Stomach (tissue), 9 donors: Measurements from ENCODE around the gene STXBP5. TPM values are rescaled to one million over a fixed set of nuclear protein-coding genes. Genes with fewer than 3 reads are reported as not detected.

ENCODE experiments used
- DNase-seq, 2 donors: peaks; one replicate each; pipeline versions ENCODE4 v3.0.0 to v3.0.0-alpha.2; 2013 to 2019
- H3K27ac ChIP-seq, 5 donors: fragments of 200-600 bp in 4 of 5; sonication (generic) in 4 of 5; one replicate each; pipeline ENCODE4 v1.5.1; 2013 to 2019; ENCODE audit warnings: mild to moderate bottlenecking in 1 of 5, moderate library complexity in 1 of 5
- H3K27me3 ChIP-seq, 3 donors: fragments of 200-600 bp; sonication (generic); one replicate each; pipeline ENCODE4 v1.5.1; 2017 to 2019; ENCODE audit warnings: mixed run types in 1 of 3
- H3K36me3 ChIP-seq, 4 donors: fragments of 200-600 bp; sonication (generic); 1 replicate in 3 of 4; 2 replicates in 1 of 4; pipeline ENCODE4 v1.5.1; 2016 to 2019
- H3K4me1 ChIP-seq, 4 donors: fragments of 200-600 bp; sonication (generic); one replicate each; pipeline ENCODE4 v1.5.1; 2016 to 2019
- H3K4me3 ChIP-seq, 4 donors: fragments of 200-600 bp; sonication (generic) in 3 of 4; one replicate each; pipeline ENCODE4 v1.5.1; 2016 to 2019; ENCODE audit warnings: mild to moderate bottlenecking in 1 of 4
- H3K9me3 ChIP-seq, 4 donors: fragments of 200-600 bp; sonication (generic); one replicate each; pipeline ENCODE4 v1.5.1; 2016 to 2019
- CTCF ChIP-seq, 7 experiments: fragments of 450-650 bp in 4 of 7; fragments of 200-600 bp in 3 of 7; sonication (generic) in 3 of 7; IDR thresholded peaks; one replicate each; pipeline ENCODE4 v1.5.1; 2016 to 2019; ENCODE audit warnings: antibody characterized with exemption in 7 of 7, control low read depth in 2 of 7, mild to moderate bottlenecking in 1 of 7
- EP300 ChIP-seq: sonication (generic); formaldehyde crosslinking; IDR thresholded peaks from one replicate; pipeline ENCODE4 v1.6.1; 2017; ENCODE audit warnings: antibody characterized with exemption
- POLR2A ChIP-seq, 4 donors: fragments of 450-650 bp; IDR thresholded peaks; one replicate each; pipeline ENCODE4 v1.6.1; 2016; ENCODE audit warnings: antibody characterized with exemption in 4 of 4, control low read depth in 2 of 4, mild to moderate bottlenecking in 1 of 4, moderate library complexity in 1 of 4
- POLR2AphosphoS5 ChIP-seq, 3 donors: sonication (generic); formaldehyde crosslinking; IDR thresholded peaks; one replicate each; pipeline ENCODE4 v1.6.1; 2016; ENCODE audit warnings: antibody characterized with exemption in 3 of 3
- whole genome bisulfite sequencing, 5 donors: extraction: QIAGEN DNeasy Blood & Tissue Kit in 3 of 5; methylation state at CpG; one replicate each; pipeline versions ENCODE4 v1.1.5 to v1.1.7; 2013 to 2018; 5-methylcytosine and 5-hydroxymethylcytosine counted together
- intact Hi-C: fragments of 100-400 bp; cut with DNase I; formaldehyde crosslinking; loops from one replicate; pipeline ENCODE4 v1.15.1; 2023; ENCODE audit warnings: low total_unique reads
- polyA plus RNA-seq, 3 donors: library from polyadenylated mRNA; stranded (reverse); fragments of 200-250 nt; gene quantifications; one replicate each; pipeline ENCODE4 v1.2.3, GENCODE V29; 2013
- total RNA-seq, 5 donors: library from RNA; depleted of rRNA; stranded (reverse); fragments of >200 nt; gene quantifications; one replicate each; pipeline versions ENCODE4 v1.1.0 to v1.2.3, GENCODE V29; 2014 to 2016
- donor health status: healthy with polysubstance abuse.
- donor health status: Bipolar disorder and iron deficiency.
- donor health status: healthy.

The STXBP5 gene
- total and polyA plus RNA-seq, 8 donors = 5.9 to 56.2 (median 15.8) TPM

GRCh38 chr6:147345902-147346301, 141.7 kb downstream of the STXBP5 start:
- Histone ChIP-seq H3K36me3 (peaks cover 0 to 31% (median 24%) of the 10 kb centered on the region in 4 donors), H3K4me3 (no peak overlapping the region), H3K9me3 (no peaks in the 10 kb centered on the region), H3K4me1 (no peaks in the 10 kb centered on the region), H3K27me3 (no peaks in the 10 kb centered on the region), H3K27ac (no peak overlapping the region)
- intact Hi-C loops = no loop called here
- 77 to 94% (median 92%) methylated on average over 2 of the region's 2 CpGs for WGBS, 5 donors
- TF ChIP-seq POLR2AphosphoS5 (IDR thresholded peaks at IDR 0.05) (no peak), EP300 (no peak), CTCF (IDR thresholded peaks at IDR 0.05) (no peak), POLR2A (IDR thresholded peaks at IDR 0.05) (no peak)
- DNase-seq = no peak

- no peak for DNase-seq
- Histone ChIP-seq H3K27me3 (no peaks in the 10 kb centered on the region), H3K4me3 (no peak overlapping the region), H3K4me1 (no peaks in the 10 kb centered on the region), H3K36me3 (peaks cover 0 to 20% (median 17%) of the 10 kb centered on the region in 4 donors), H3K9me3 (no peaks in the 10 kb centered on the region), H3K27ac (no peak overlapping the region)
- intact Hi-C loops = no loop called here
- TF ChIP-seq POLR2AphosphoS5 (IDR thresholded peaks at IDR 0.05) (no peak), EP300 (no peak), CTCF (IDR thresholded peaks at IDR 0.05) (no peak), POLR2A (IDR thresholded peaks at IDR 0.05) (no peak)
- WGBS, 5 donors = 90 to 98% (median 93%) methylated on average over 2 of the region's 2 CpGs
Measured at GRCh38 chr6:147347179-147347881, 143.1 kb downstream of the STXBP5 start.

- Histone ChIP-seq H3K4me3 (no peak overlapping the region), H3K36me3 (peaks cover 0 to 20% (median 18%) of the 10 kb centered on the region in 4 donors), H3K27me3 (no peaks in the 10 kb centered on the region), H3K9me3 (no peaks in the 10 kb centered on the region), H3K27ac (no peak overlapping the region), H3K4me1 (no peaks in the 10 kb centered on the region)
- WGBS, 5 donors = 97 to 100% (median 98%) methylated on average over 1 of the region's 1 CpG
- intact Hi-C loops = no loop called here
- no peak for DNase-seq
- TF ChIP-seq EP300 (no peak), CTCF (IDR thresholded peaks at IDR 0.05) (no peak), POLR2A (IDR thresholded peaks at IDR 0.05) (no peak), POLR2AphosphoS5 (IDR thresholded peaks at IDR 0.05) (no peak)
Measured at GRCh38 chr6:147347882-147348575, 143.8 kb downstream of the STXBP5 start.

GRCh38 chr6:147361311-147361981, 157.2 kb downstream of the STXBP5 start:
- no peak for DNase-seq
- no peaks in the 10 kb centered on the region for H3K9me3 ChIP-seq
- peaks cover 20 to 69% (median 58%) of the 10 kb centered on the region in 4 donors for H3K36me3 ChIP-seq
- 90 to 97% (median 95%) methylated on average over 5 of the region's 5 CpGs for WGBS, 5 donors
- intact Hi-C loops = no loop called here
- TF ChIP-seq POLR2AphosphoS5 (IDR thresholded peaks at IDR 0.05) (no peak), POLR2A (IDR thresholded peaks at IDR 0.05) (no peak)
- H3K27ac ChIP-seq = no peak overlapping the region
- H3K27me3 ChIP-seq = no peaks in the 10 kb centered on the region
- H3K4me1 ChIP-seq = no peaks in the 10 kb centered on the region
- H3K4me3 ChIP-seq = no peak overlapping the region
